Uterus (tissue), 4 donors: Measurements from ENCODE around the gene SLC30A2. TPM values are rescaled to one million over a fixed set of nuclear protein-coding genes. Genes with fewer than 3 reads are reported as not detected.

ENCODE experiments used
- DNase-seq, 2 donors: peaks; one replicate each; pipeline ENCODE4 v3.0.0-alpha.2; 2019 to 2020
- H3K27ac ChIP-seq, 2 donors: fragments of 200-600 bp; sonication (generic); 1 replicate in 1 of 2; 2 replicates in 1 of 2; pipeline ENCODE4 v1.5.1; 2016 to 2018
- H3K27me3 ChIP-seq, 2 donors: fragments of 200-600 bp; sonication (generic); one replicate each; pipeline ENCODE4 v1.5.1; 2018 to 2019; ENCODE audit warnings: control low read depth in 1 of 2
- H3K36me3 ChIP-seq, 2 donors: fragments of 200-600 bp; sonication (generic); one replicate each; pipeline ENCODE4 v1.5.1; 2019; ENCODE audit warnings: control low read depth in 1 of 2
- H3K4me1 ChIP-seq, 2 donors: fragments of 200-600 bp; sonication (generic); one replicate each; pipeline ENCODE4 v1.5.1; 2018 to 2019; ENCODE audit warnings: control low read depth in 1 of 2
- H3K4me3 ChIP-seq, 2 donors: fragments of 200-600 bp; sonication (generic); 1 replicate in 1 of 2; 2 replicates in 1 of 2; pipeline ENCODE4 v1.5.1; 2018 to 2019; ENCODE audit warnings: mild to moderate bottlenecking in 1 of 2
- H3K9me3 ChIP-seq, 2 donors: fragments of 200-600 bp; sonication (generic); one replicate each; pipeline ENCODE4 v1.5.1; 2019; ENCODE audit warnings: control low read depth in 1 of 2
- CTCF ChIP-seq, 4 experiments: fragments of 200-600 bp in 2 of 4; fragments of 450-650 bp in 2 of 4; sonication (generic) in 2 of 4; IDR thresholded peaks; one replicate each; pipeline ENCODE4 v1.5.1; 2016 to 2019; ENCODE audit warnings: antibody characterized with exemption in 4 of 4, mild to moderate bottlenecking in 2 of 4, moderate library complexity in 1 of 4
- POLR2A ChIP-seq, 2 donors: fragments of 450-650 bp; IDR thresholded peaks; one replicate each; pipeline ENCODE4 v1.6.1; 2016; ENCODE audit warnings: antibody characterized with exemption in 2 of 2, mild to moderate bottlenecking in 1 of 2, moderate library complexity in 1 of 2
- intact Hi-C: fragments of 100-400 bp; cut with DNase I; formaldehyde crosslinking; loops from one replicate; pipeline ENCODE4 v1.15.1; 2023; ENCODE audit warnings: low total_unique reads
- total RNA-seq, 4 donors: library from RNA; depleted of rRNA in 3 of 4; stranded (reverse); fragments of >200 nt in 3 of 4; gene quantifications; one replicate each; pipeline versions ENCODE4 v1.1.0 to v1.2.4, GENCODE V29; 2014 to 2023
- donor health status: DM: yes; HTN: yes; CAD: no.

The SLC30A2 gene
- total RNA-seq, 4 donors from 2014 or later, result 0.07 to 0.49 TPM; not detected in 2

DNA sequence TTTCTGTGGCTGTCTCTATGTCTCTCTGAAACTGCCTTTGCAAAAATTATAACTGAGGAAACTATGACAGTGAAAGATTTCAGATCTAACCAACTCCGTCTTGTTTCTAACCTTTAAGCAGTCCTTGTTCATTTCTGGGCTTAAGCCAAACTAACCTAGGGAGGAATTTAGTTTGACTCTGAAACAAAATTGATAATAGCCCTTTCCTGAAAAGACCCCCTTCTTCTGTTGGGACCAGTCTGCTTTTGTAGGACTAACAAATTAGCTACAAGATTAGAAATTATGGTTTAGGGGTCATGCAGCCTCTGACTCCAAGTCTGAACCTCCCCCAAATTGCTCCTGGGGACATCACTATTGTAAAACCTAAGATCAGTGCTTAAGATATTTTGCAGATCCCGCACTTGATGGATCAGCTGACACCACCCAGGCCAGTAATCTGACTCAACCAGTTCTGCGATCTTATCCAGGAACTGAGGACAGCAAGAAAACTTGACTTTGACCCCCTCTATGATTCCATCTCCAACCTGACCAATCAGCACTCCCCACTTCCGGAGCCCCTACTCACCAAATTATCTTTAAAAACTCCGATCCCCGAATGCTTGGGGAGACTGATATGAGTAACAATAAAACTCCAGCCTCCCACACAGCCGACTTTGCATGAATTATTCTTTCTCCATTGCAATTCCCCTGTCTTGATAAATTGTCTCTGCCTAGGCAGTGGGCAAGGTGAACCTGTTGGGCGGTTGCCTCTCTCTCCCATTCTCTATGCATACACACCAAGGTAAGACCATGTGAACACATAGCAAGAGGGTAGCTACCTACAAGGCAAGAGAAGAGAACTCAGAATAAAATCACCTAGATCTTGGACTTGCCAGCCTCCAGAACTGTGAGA lies 32.6 kb upstream of the SLC30A2 start:
- no peaks in the 10 kb centered on the region for H3K27me3 ChIP-seq
- TF ChIP-seq CTCF (IDR thresholded peaks at IDR 0.05) (no peak), POLR2A (IDR thresholded peaks at IDR 0.05) (no peak)
- H3K36me3 ChIP-seq, result no peaks in the 10 kb centered on the region
- H3K4me3 ChIP-seq, result no peak overlapping the region
- H3K9me3 ChIP-seq, result no peaks in the 10 kb centered on the region
- intact Hi-C loops, result no loop called here
- H3K4me1 ChIP-seq, result no peaks in the 10 kb centered on the region
- no peak overlapping the region for H3K27ac ChIP-seq
- no peak for DNase-seq

DNA sequence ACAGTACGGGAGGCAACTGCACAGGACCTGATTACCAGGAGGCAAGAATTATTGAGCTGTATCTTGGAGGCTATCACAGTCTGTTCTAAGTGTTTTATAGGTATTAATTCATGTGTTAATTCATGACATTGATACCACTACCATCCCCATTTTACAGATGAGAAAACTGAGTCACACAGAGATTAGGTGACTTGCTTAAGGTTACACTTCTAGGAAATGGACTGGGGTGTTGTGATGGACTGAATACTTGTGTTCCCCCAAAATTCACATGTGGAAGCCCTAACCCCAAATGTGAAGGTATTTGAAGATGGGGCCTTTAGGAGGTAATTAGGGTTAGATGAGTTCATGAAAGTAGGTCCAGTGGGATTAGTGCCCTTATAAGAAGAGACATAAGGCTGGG lies 31.6 kb upstream of the SLC30A2 start:
- H3K36me3 ChIP-seq, result no peaks in the 10 kb centered on the region
- no peak for DNase-seq
- intact Hi-C loops, result no loop called here

DNA sequence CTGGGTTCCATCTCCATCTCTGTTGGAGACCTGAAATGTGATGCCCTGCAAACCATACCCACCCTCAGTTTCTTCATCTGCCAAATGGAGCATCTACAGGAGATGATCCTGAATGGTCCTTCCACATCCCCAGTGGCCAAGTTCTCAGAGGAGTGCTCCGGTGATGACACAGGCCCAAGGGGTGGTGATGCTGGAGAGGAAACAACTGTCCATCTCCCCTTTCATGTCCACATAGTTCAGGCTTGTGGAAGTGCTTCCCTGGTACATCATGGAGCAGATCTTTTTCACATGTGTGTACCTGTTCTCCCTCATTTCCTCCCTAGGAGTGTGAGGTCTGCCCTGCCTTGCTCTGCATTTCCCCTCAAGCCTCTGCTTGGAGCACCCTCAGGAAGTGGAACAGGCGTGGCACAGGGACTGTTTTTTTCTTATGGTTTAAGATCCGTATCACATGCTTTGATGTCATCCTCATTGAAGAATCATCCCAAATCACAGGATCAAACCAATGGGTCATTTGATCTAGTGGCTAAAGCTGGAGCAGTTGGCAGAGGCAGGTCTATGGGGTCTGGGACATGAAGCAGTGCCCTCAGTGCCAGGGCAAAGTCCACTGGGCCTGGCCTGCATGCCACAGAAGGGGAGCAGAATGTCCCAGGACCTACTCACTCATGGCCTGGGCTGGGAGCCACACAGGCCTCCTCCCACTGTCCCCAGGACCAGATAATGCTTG lies 29.7 kb upstream of the SLC30A2 start:
- Histone ChIP-seq H3K27me3 (no peaks in the 10 kb centered on the region), H3K36me3 (no peaks in the 10 kb centered on the region), H3K9me3 (no peaks in the 10 kb centered on the region), H3K4me3 (no peak overlapping the region), H3K27ac (no peak overlapping the region), H3K4me1 (no peaks in the 10 kb centered on the region)
- DNase-seq, result no peak
- intact Hi-C loops, result no loop called here
- TF ChIP-seq CTCF (IDR thresholded peaks at IDR 0.05), result no peak
- no peak for TF ChIP-seq POLR2A (IDR thresholded peaks at IDR 0.05)

More for the DNA sequence above, 31.6 kb upstream of the SLC30A2 start:
- Histone ChIP-seq H3K4me1 (no peaks in the 10 kb centered on the region), H3K27ac (no peak overlapping the region), H3K27me3 (no peaks in the 10 kb centered on the region), H3K4me3 (no peak overlapping the region), H3K9me3 (no peaks in the 10 kb centered on the region)
- no peak for TF ChIP-seq CTCF (IDR thresholded peaks at IDR 0.05)
- no peak for TF ChIP-seq POLR2A (IDR thresholded peaks at IDR 0.05)

DNA sequence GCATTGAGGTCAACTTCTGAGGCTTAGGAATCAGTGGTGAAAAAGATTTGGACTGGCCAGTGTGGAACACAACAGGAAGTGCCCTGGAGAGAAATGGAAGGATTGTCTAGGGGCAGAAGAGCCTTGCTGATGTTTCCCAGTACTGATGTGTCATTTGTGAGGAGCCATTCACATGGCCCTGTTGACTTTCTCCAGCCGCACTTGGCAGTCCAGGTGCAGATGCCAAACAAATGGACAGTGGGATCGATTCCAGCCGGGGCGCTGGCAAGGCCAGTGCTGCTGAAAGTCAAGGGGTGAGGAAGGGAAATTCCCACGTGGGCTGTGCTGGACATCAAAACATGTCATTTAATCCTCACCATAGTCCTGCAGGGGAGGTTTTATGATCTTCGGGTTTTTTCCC lies 26.4 kb upstream of the SLC30A2 start:
- H3K36me3 ChIP-seq, result no peaks in the 10 kb centered on the region
- no peak overlapping the region for H3K4me3 ChIP-seq
- no peaks in the 10 kb centered on the region for H3K27me3 ChIP-seq
- H3K27ac ChIP-seq, result no peak overlapping the region
- TF ChIP-seq CTCF (IDR thresholded peaks at IDR 0.05), result no peak
- TF ChIP-seq POLR2A (IDR thresholded peaks at IDR 0.05), result no peak
- no peaks in the 10 kb centered on the region for H3K4me1 ChIP-seq
- H3K9me3 ChIP-seq, result no peaks in the 10 kb centered on the region
- intact Hi-C loops, result no loop called here
- no peak for DNase-seq

- Histone ChIP-seq H3K27ac (no peak overlapping the region), H3K9me3 (no peaks in the 10 kb centered on the region), H3K4me1 (no peaks in the 10 kb centered on the region), H3K36me3 (no peaks in the 10 kb centered on the region), H3K4me3 (no peak overlapping the region), H3K27me3 (no peaks in the 10 kb centered on the region)
- TF ChIP-seq CTCF (IDR thresholded peaks at IDR 0.05) (no peak), POLR2A (IDR thresholded peaks at IDR 0.05) (no peak)
- no peak for DNase-seq
- intact Hi-C loops, result no loop called here
Measured at GRCh38 chr1:26070963-26071342, 25.0 kb upstream of the SLC30A2 start.
